Activated T-helper 1 cell treated with anti-CD3 and anti-CD28 coated beads, Interleukin-12 subunit alpha, Interleukin-12 subunit beta, Interleukin-2, Interleukin-4 antibody, amounts not matched to agents 30 ng/mL and 10 ng/mL and 1 ng/mL, durations not matched to agents 14 hours and 24 hours and 36 hours (primary cell): ENCODE data around the gene CST6. TPM values are rescaled to one million over a fixed set of nuclear protein-coding genes. Genes with fewer than 3 reads are reported as not detected.

Experiments
- DNase-seq: peaks from one replicate; pipeline ENCODE4 v3.0.0; 2021; ENCODE audit warnings: low spot score
- H3K27ac Mint-ChIP-seq: one replicate; pipeline ENCODE4 v1.8.0; 2021; ENCODE audit warnings: mild to moderate bottlenecking, mixed read lengths
- H3K27me3 Mint-ChIP-seq: one replicate; pipeline ENCODE4 v1.8.0; 2022; ENCODE audit warnings: mild to moderate bottlenecking, moderate library complexity, mixed read lengths; ENCODE audit not compliant: insufficient read depth
- H3K36me3 Mint-ChIP-seq: one replicate; pipeline ENCODE4 v1.8.0; 2021; ENCODE audit warnings: low read depth, mixed read lengths
- H3K4me1 Mint-ChIP-seq: one replicate; pipeline ENCODE4 v1.8.0; 2021; ENCODE audit warnings: low read depth, mixed read lengths
- H3K4me3 Mint-ChIP-seq: one replicate; pipeline ENCODE4 v1.8.0; 2021; ENCODE audit warnings: mild to moderate bottlenecking, moderate library complexity, mixed read lengths
- H3K9me3 Mint-ChIP-seq: one replicate; pipeline ENCODE4 v1.8.0; 2021; ENCODE audit warnings: mixed read lengths
- intact Hi-C: fragments of 100-400 bp; cut with micrococcal nuclease; formaldehyde crosslinking; loops from one replicate; pipeline ENCODE4 v1.15.1; 2024
- total RNA-seq: library from RNA; stranded (reverse); gene quantifications from 2 replicates; pipeline ENCODE4 v1.2.3, GENCODE V29; 2022

Gene CST6, protein sequence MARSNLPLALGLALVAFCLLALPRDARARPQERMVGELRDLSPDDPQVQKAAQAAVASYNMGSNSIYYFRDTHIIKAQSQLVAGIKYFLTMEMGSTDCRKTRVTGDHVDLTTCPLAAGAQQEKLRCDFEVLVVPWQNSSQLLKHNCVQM
- total RNA-seq, result 1.7 and 2.0 TPM in 2 replicates

DNA sequence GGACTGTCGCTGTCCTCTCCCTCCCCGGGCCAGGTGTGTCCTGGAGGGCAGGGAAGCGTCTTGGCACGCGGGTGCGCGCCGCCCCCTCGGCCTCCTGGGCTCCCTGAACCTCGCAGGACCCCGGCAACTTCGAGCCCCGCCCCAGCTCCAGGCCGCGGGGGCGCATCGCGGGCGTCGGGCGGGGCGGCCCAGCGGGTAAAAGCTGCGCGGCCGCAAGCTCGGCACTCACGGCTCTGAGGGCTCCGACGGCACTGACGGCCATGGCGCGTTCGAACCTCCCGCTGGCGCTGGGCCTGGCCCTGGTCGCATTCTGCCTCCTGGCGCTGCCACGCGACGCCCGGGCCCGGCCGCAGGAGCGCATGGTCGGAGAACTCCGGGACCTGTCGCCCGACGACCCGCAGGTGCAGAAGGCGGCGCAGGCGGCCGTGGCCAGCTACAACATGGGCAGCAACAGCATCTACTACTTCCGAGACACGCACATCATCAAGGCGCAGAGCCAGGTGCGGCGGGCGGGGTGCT lies at the start of gene CST6:
Gene CST6 (plus strand): TSS at position 224 of the 519 bp plus-strand sequence. CDS start 37 bp downstream, at position 261.
- no peak within 1 kb of the TSS for H3K4me3 Mint-ChIP-seq
- no peak within 1 kb of the TSS for H3K27ac Mint-ChIP-seq
- H3K9me3 Mint-ChIP-seq, result no peaks in the 10 kb centered on the region
- intact Hi-C loops, result no loop called here
- peaks cover 20% of the 10 kb centered on the region for H3K27me3 Mint-ChIP-seq
- H3K36me3 Mint-ChIP-seq, result no peaks in the 10 kb centered on the region
- H3K4me1 Mint-ChIP-seq, result peaks cover 5% of the 10 kb centered on the region
- no peak for DNase-seq

- Mint-ChIP-seq H3K4me3 (peak overlapping the region; percentile 98), H3K36me3 (peaks cover 39% of the 10 kb centered on the region)
- intact Hi-C loops, result loop anchor here (5.0 kb wide), 1 partner anchor 305 kb away; the partner anchor contains the start of gene RAB1B
Measured at GRCh38 chr11:65962141-65962564, 49.7 kb upstream of the CST6 start.

GRCh38 chr11:65964906-65965305 lies 46.9 kb upstream of the CST6 start:
- Mint-ChIP-seq H3K4me1 (peaks cover 35% of the 10 kb centered on the region), H3K27me3 (no peaks in the 10 kb centered on the region), H3K36me3 (peaks cover 48% of the 10 kb centered on the region), H3K4me3 (peak overlapping the region; percentile 15), H3K9me3 (no peaks in the 10 kb centered on the region), H3K27ac (no peak overlapping the region)
- DNase-seq, result no peak
- intact Hi-C loops, result loop anchor here (5.0 kb wide), 1 partner anchor 302 kb away; the partner anchor contains the start of gene RAB1B

More at GRCh38 chr11:65962141-65962564, 49.7 kb upstream of the CST6 start:
- Mint-ChIP-seq H3K4me1 (peaks cover 33% of the 10 kb centered on the region), H3K27ac (peak overlapping the region; percentile 86), H3K9me3 (no peaks in the 10 kb centered on the region), H3K27me3 (no peaks in the 10 kb centered on the region)
- DNase-seq, result no peak

GRCh38 chr11:65965986-65966762 lies 45.6 kb upstream of the CST6 start:
- Mint-ChIP-seq H3K4me1 (peaks cover 35% of the 10 kb centered on the region), H3K36me3 (peaks cover 55% of the 10 kb centered on the region), H3K4me3 (no peak overlapping the region), H3K27me3 (no peaks in the 10 kb centered on the region), H3K9me3 (no peaks in the 10 kb centered on the region), H3K27ac (no peak overlapping the region)
- intact Hi-C loops, result no loop called here
- no peak for DNase-seq

GRCh38 chr11:65967329-65967934 lies 44.4 kb upstream of the CST6 start:
- intact Hi-C loops, result no loop called here
- DNase-seq, result no peak
- H3K9me3 Mint-ChIP-seq, result no peaks in the 10 kb centered on the region
- peaks cover 38% of the 10 kb centered on the region for H3K4me1 Mint-ChIP-seq
- no peak overlapping the region for H3K27ac Mint-ChIP-seq
- no peaks in the 10 kb centered on the region for H3K27me3 Mint-ChIP-seq
- H3K4me3 Mint-ChIP-seq, result no peak overlapping the region
- H3K36me3 Mint-ChIP-seq, result peaks cover 55% of the 10 kb centered on the region

DNA sequence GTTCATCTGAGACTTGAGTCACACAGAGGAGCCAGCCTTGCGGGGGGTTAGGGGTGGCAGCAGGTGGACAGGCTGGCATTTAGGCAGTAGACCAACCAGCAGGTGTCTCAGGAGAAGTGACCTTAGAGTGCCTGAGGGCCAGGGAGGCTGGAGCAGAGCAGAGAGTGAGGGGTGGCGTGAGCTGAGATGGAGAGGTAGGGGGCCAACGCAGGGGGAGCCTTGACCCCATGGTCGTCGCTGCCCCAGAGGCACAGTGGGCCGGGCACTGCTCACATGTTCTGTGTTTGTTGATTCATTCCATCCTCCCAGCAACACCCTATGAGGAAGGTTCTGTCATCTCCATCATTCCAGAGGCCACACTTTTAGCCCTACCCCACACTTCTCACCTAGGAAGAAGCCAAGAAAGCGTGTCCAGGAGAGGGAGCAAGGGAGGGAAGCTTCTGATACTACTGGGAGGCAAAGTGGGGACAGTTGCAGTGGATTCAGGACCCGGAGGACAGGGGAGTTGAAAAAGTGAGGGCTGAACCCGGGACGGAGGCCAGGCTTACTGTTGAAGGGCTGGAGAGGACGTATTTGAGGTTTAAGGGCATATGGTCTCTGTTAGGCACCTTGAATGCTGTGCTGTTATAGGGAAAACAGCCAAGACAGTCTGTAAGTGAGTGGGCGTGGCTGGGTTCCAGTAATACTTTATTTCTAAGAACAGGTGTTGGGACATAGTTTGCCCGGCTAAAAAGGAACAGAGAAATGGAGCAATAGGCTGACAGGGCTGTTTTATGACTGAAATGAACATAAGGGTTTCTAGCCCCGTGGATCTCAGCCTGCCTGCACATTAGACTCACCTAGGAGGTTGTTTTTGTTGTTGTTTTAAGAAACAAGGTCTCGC lies 43.0 kb upstream of the CST6 start:
- DNase-seq, result no peak
- Mint-ChIP-seq H3K9me3 (no peaks in the 10 kb centered on the region), H3K27me3 (no peaks in the 10 kb centered on the region), H3K27ac (peak overlapping the region; percentile 50), H3K36me3 (peaks cover 55% of the 10 kb centered on the region), H3K4me1 (peaks cover 24% of the 10 kb centered on the region), H3K4me3 (no peak overlapping the region)
- intact Hi-C loops, result no loop called here

- Mint-ChIP-seq H3K36me3 (peaks cover 42% of the 10 kb centered on the region), H3K9me3 (no peaks in the 10 kb centered on the region)
Measured at GRCh38 chr11:65972116-65972515, 39.7 kb upstream of the CST6 start.

DNA sequence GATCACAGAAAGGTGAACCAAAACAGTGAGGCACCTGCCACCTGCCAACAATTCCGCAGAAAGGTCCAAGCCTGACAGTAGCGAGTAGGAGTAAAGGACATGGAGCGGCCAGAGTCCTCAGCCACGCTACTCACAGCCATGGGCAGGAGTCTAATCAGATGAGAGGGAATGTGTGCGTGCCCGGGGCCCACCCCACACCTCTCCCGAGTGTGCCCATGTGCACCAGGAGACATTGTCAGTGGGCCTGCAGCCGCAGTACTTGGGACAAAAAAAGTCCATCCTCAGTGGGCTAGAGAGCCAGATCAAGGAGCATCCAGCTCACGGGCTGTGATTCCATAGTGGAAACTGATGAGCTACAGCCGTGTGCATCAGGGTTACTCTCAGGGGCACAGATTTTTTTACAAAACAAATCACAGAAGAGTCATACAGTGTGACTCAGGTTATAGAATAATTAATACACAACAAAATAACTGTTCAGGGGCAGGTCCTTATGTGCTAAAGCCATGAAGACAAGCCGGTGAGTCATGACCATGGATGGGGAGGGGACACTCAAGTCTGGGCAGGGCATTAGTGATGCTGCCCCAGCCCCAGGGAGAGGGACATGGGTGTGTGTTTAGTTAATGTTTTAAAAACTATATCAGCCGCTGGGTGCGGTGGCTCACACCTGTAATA lies 38.2 kb upstream of the CST6 start:
- H3K9me3 Mint-ChIP-seq, result no peaks in the 10 kb centered on the region
- no peak overlapping the region for H3K27ac Mint-ChIP-seq
- no peak overlapping the region for H3K4me3 Mint-ChIP-seq
- no peak for DNase-seq
- peaks cover 10% of the 10 kb centered on the region for H3K4me1 Mint-ChIP-seq
- no peaks in the 10 kb centered on the region for H3K27me3 Mint-ChIP-seq
- intact Hi-C loops, result no loop called here
- H3K36me3 Mint-ChIP-seq, result peaks cover 43% of the 10 kb centered on the region

More at GRCh38 chr11:65972116-65972515, 39.7 kb upstream of the CST6 start:
- Mint-ChIP-seq H3K27ac (no peak overlapping the region), H3K27me3 (no peaks in the 10 kb centered on the region), H3K4me3 (no peak overlapping the region), H3K4me1 (peaks cover 16% of the 10 kb centered on the region)
- DNase-seq, result no peak
- intact Hi-C loops, result no loop called here

- H3K27ac Mint-ChIP-seq, result no peak overlapping the region
- H3K36me3 Mint-ChIP-seq, result peaks cover 42% of the 10 kb centered on the region
Measured at GRCh38 chr11:65975771-65976170, 36.0 kb upstream of the CST6 start.

GRCh38 chr11:65976216-65977176 lies 35.3 kb upstream of the CST6 start:
- peaks cover 7% of the 10 kb centered on the region for H3K4me1 Mint-ChIP-seq

More at GRCh38 chr11:65975771-65976170, 36.0 kb upstream of the CST6 start:
- intact Hi-C loops, result no loop called here
- H3K27me3 Mint-ChIP-seq, result no peaks in the 10 kb centered on the region
- no peak for DNase-seq
- no peaks in the 10 kb centered on the region for H3K9me3 Mint-ChIP-seq
- peaks cover 7% of the 10 kb centered on the region for H3K4me1 Mint-ChIP-seq
- no peak overlapping the region for H3K4me3 Mint-ChIP-seq

More at GRCh38 chr11:65976216-65977176, 35.3 kb upstream of the CST6 start:
- Mint-ChIP-seq H3K27ac (no peak overlapping the region), H3K4me3 (no peak overlapping the region), H3K36me3 (peaks cover 42% of the 10 kb centered on the region), H3K9me3 (no peaks in the 10 kb centered on the region), H3K27me3 (no peaks in the 10 kb centered on the region)
- DNase-seq, result no peak
- intact Hi-C loops, result no loop called here
